Measurements from ENCODE around the gene TLR1. TPM values are rescaled to one million over a fixed set of nuclear protein-coding genes. Genes with fewer than 3 reads are reported as not detected.

Gene TLR1
- total RNA-seq, 1 experiment from 2014 or later, result 2.2 TPM

Other genes starting within 250 kb of the TLR1 start
- 45.3 and 51.2 TPM in 2 replicates for gene KLF3, start 140.6 kb downstream of the TLR1 start, total RNA-seq (2022)
- not detected in 2 replicates for gene TLR10, start 21.8 kb downstream of the TLR1 start, total RNA-seq (2022)
- gene TLR6, start 52.0 kb upstream of the TLR1 start, total RNA-seq (2022), result 7.7 and 11.4 TPM in 2 replicates
- 22.7 and 38.9 TPM in 2 replicates for gene FAM114A1, start 63.0 kb upstream of the TLR1 start, total RNA-seq (2022)
- gene TMEM156, start 227.6 kb upstream of the TLR1 start, total RNA-seq (2022), result 5.3 and 7.0 TPM in 2 replicates

All from MCF 10A (cell line).